Measurements from ENCODE around the gene IGDCC3. TPM values are rescaled to one million over a fixed set of nuclear protein-coding genes. Genes with fewer than 3 reads are reported as not detected.

The IGDCC3 gene
- total and polyA plus RNA-seq, 2 donors, result 0.50 to 1.4 TPM

DNA sequence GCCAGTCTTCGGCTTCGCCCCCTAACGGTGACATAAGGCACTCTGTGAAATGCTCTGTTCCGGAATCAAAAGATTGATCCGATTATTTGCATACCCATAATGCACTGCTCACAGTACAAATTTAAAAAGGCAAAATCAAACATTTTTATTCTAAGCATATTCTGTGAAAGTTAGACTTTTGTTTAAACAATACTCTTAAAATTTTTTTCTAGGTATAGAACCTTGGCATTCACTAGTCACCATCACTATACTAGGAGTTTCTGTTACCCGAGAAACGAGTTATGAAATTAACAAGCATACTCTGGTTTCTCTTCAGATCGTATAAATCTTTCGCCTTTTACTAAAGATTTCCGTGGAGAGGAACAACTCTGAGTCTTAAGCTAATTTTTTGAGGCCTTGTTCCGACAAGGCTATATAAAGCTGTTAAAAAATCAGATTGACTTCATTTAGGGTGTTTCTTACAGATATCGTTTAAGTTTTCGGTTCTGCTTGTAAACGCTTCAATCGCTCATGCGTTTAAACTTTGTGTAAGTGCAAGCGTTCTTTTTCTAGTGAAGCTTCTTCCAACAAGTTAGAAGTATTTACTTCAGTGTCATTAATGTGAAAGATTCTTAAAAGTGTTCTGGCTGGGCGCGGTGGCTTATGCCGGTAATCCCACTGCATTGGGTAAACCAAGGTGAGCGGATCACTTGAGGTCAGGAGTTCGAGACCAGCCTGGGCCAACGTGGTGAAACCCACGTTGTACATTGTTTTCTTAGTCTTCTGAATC is 73.2 kb downstream of the IGDCC3 start, which contains the start of gene RNU5B-1:
RNU5B-1 (plus strand) TSS at position 297 of the 769 bp plus-strand sequence.
- H3K36me3 ChIP-seq (ENCODE audit: control insufficient read depth in 2 of 2, insufficient read depth in 2 of 2, low read length in 1 of 2), result no peaks in the 10 kb centered on the region
- peak in 8 of 9 donors; percentile 78 to 95 (median 90) for DNase-seq (ENCODE audit: low read depth in 6 of 9, low spot score in 9 of 9)
- H3K4me3 ChIP-seq (ENCODE audit: low read length in 2 of 2), result peak within 1 kb of the TSS; percentile 70 to 73
- H3K9me3 ChIP-seq (ENCODE audit: control insufficient read depth in 2 of 2, insufficient read depth in 1 of 2, low read length in 1 of 2), result peaks cover 0 to 4% of the 10 kb centered on the region in 2 donors
- H3K4me1 ChIP-seq (ENCODE audit: control insufficient read depth in 2 of 2, insufficient read depth in 2 of 2, low read length in 2 of 2), result peaks cover 4 to 23% of the 10 kb centered on the region in 2 donors
- under 1% methylated on average over 24 of the region's 24 CpGs for WGBS
- H3K27ac ChIP-seq (ENCODE audit: low read depth in 1 of 2, low read length in 1 of 2), result peak within 1 kb of the TSS; percentile 92 to 94
- H3K27me3 ChIP-seq (ENCODE audit: control insufficient read depth in 2 of 2, insufficient read depth in 1 of 2, low read length in 1 of 2), result no peaks in the 10 kb centered on the region

DNA sequence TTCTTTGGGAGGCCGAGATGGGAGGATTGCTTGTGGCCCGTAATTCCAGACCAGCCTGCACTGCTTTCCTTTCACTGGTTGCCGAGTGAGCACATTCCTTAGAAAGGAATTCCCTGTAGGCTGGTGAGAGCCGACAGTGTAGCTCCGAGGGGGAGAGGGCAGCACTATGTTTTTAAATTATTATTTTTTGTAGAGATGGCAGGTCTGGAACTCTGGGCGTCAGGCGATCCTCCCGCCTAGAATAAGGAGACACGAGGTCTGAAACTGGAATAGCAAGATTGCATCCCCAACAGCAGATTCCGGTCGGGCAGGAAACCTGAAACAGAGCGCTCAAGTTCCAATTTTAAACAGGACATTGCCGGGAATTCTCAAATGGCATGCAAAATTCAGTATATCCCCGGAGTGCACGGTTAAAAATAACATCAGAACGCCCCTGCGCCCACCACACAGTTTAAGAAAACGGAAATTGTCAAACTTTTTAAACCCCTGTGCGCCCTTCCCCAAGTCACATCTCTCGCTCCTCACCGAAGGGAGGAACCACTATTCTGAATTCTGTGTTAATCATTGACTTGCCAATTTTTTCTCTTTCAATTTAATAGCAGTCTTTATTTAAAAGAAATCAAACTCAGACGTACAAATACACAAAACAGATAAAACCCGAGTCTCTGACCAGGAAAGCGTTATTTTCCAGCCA is 74.0 kb downstream of the IGDCC3 start:
- H3K27me3 ChIP-seq (ENCODE audit: control insufficient read depth in 2 of 2, insufficient read depth in 1 of 2, low read length in 1 of 2), result no peaks in the 10 kb centered on the region
- no peaks in the 10 kb centered on the region for H3K36me3 ChIP-seq (ENCODE audit: control insufficient read depth in 2 of 2, insufficient read depth in 2 of 2, low read length in 1 of 2)
- peak overlapping the region; percentile 76 to 92 for H3K27ac ChIP-seq (ENCODE audit: low read depth in 1 of 2, low read length in 1 of 2)
- peaks cover 0 to 5% of the 10 kb centered on the region in 2 donors for H3K9me3 ChIP-seq (ENCODE audit: control insufficient read depth in 2 of 2, insufficient read depth in 1 of 2, low read length in 1 of 2)
- DNase-seq (ENCODE audit: low read depth in 6 of 9, low spot score in 9 of 9), result no peak
- 6% methylated on average over 24 of the region's 24 CpGs for WGBS
- peak overlapping the region; percentile 70 to 73 for H3K4me3 ChIP-seq (ENCODE audit: low read length in 2 of 2)
- H3K4me1 ChIP-seq (ENCODE audit: control insufficient read depth in 2 of 2, insufficient read depth in 2 of 2, low read length in 2 of 2), result peaks cover 4 to 24% of the 10 kb centered on the region in 2 donors

- no peak overlapping the region for H3K27ac ChIP-seq (ENCODE audit: low read depth in 1 of 2, low read length in 1 of 2)
- DNase-seq (ENCODE audit: low read depth in 6 of 9, low spot score in 9 of 9), result no peak
- H3K9me3 ChIP-seq (ENCODE audit: control insufficient read depth in 2 of 2, insufficient read depth in 1 of 2, low read length in 1 of 2), result peaks cover 0 to 9% of the 10 kb centered on the region in 2 donors
- WGBS, result 91% methylated on average over 24 of the region's 24 CpGs
- no peaks in the 10 kb centered on the region for H3K36me3 ChIP-seq (ENCODE audit: control insufficient read depth in 2 of 2, insufficient read depth in 2 of 2, low read length in 1 of 2)
- no peaks in the 10 kb centered on the region for H3K27me3 ChIP-seq (ENCODE audit: control insufficient read depth in 2 of 2, insufficient read depth in 1 of 2, low read length in 1 of 2)
- peaks cover 4 to 34% of the 10 kb centered on the region in 2 donors for H3K4me1 ChIP-seq (ENCODE audit: control insufficient read depth in 2 of 2, insufficient read depth in 2 of 2, low read length in 2 of 2)
- no peak overlapping the region for H3K4me3 ChIP-seq (ENCODE audit: low read length in 2 of 2)
Observed at GRCh38 chr15:65302061-65302460, 75.7 kb downstream of the IGDCC3 start.

DNA sequence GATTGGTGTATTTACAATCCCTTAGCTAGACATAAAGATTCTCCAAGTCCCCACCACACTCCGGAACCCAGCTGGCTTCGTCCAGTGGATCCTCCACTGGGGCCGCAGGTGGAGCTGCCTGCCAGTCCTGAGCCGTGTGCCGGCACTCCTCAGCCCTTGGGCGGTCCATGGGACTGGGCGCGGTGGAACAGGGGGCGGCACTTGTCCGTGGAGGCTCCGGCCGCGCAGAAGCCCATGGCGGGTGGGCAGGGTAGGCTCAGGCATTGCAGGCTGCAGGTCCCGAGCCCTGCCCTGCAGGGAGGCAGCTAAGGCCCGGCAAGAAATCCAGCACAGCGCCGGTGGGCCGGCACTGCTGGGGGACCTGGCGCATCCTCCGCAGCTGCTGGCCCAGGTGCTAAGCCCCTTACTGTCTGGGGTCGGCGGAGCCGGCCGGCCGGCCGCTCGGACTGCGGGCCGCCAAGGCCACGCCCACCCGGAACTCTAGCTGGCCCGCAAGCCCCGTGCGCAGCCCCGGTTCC is 76.8 kb downstream of the IGDCC3 start:
- WGBS, result 95% methylated on average over 36 of the region's 36 CpGs
- DNase-seq (ENCODE audit: low read depth in 6 of 9, low spot score in 9 of 9), result no peak
- peaks cover 0 to 9% of the 10 kb centered on the region in 2 donors for H3K9me3 ChIP-seq (ENCODE audit: control insufficient read depth in 2 of 2, insufficient read depth in 1 of 2, low read length in 1 of 2)

DNA sequence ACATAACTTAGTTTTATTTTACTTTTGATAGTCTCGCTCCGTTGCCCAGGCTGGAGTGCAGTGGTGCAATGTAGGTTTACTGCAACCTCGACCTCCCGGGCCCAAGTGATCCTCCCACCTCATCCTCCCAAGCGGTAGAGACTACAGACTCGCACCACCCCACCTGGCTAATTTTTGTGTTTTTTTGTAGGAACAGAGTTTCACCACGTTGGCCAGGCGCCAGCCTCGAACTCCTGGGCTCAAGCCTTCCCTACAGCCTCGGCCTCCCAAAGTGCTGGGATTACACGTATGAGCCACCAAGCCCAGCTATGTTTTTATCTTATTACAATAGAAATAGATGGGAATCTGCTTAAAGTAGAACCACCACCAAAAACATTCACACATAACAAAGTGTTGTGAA is 79.1 kb downstream of the IGDCC3 start:
- H3K27ac ChIP-seq (ENCODE audit: low read depth in 1 of 2, low read length in 1 of 2), result no peak overlapping the region
- peaks cover 6 to 37% of the 10 kb centered on the region in 2 donors for H3K4me1 ChIP-seq (ENCODE audit: control insufficient read depth in 2 of 2, insufficient read depth in 2 of 2, low read length in 2 of 2)
- DNase-seq (ENCODE audit: low read depth in 6 of 9, low spot score in 9 of 9), result no peak
- peaks cover 0 to 9% of the 10 kb centered on the region in 2 donors for H3K9me3 ChIP-seq (ENCODE audit: control insufficient read depth in 2 of 2, insufficient read depth in 1 of 2, low read length in 1 of 2)
- no peak overlapping the region for H3K4me3 ChIP-seq (ENCODE audit: low read length in 2 of 2)
- H3K36me3 ChIP-seq (ENCODE audit: control insufficient read depth in 2 of 2, insufficient read depth in 2 of 2, low read length in 1 of 2), result no peaks in the 10 kb centered on the region
- WGBS, result 97% methylated on average over 11 of the region's 11 CpGs
- no peaks in the 10 kb centered on the region for H3K27me3 ChIP-seq (ENCODE audit: control insufficient read depth in 2 of 2, insufficient read depth in 1 of 2, low read length in 1 of 2)

More for the DNA sequence above, 76.8 kb downstream of the IGDCC3 start:
- H3K27ac ChIP-seq (ENCODE audit: low read depth in 1 of 2, low read length in 1 of 2), result no peak overlapping the region
- H3K4me3 ChIP-seq (ENCODE audit: low read length in 2 of 2), result no peak overlapping the region
- H3K36me3 ChIP-seq (ENCODE audit: control insufficient read depth in 2 of 2, insufficient read depth in 2 of 2, low read length in 1 of 2), result no peaks in the 10 kb centered on the region
- peaks cover 4 to 41% of the 10 kb centered on the region in 2 donors for H3K4me1 ChIP-seq (ENCODE audit: control insufficient read depth in 2 of 2, insufficient read depth in 2 of 2, low read length in 2 of 2)
- no peaks in the 10 kb centered on the region for H3K27me3 ChIP-seq (ENCODE audit: control insufficient read depth in 2 of 2, insufficient read depth in 1 of 2, low read length in 1 of 2)

GRCh38 chr15:65292938-65293518 is 84.8 kb downstream of the IGDCC3 start:
- no peaks in the 10 kb centered on the region for H3K27me3 ChIP-seq (ENCODE audit: control insufficient read depth in 2 of 2, insufficient read depth in 1 of 2, low read length in 1 of 2)
- H3K9me3 ChIP-seq (ENCODE audit: control insufficient read depth in 2 of 2, insufficient read depth in 1 of 2, low read length in 1 of 2), result no peaks in the 10 kb centered on the region
- WGBS, result 91% methylated on average over 1 of the region's 1 CpG
- DNase-seq (ENCODE audit: low read depth in 6 of 9, low spot score in 9 of 9), result no peak
- peaks cover 3 to 20% of the 10 kb centered on the region in 2 donors for H3K4me1 ChIP-seq (ENCODE audit: control insufficient read depth in 2 of 2, insufficient read depth in 2 of 2, low read length in 2 of 2)
- no peaks in the 10 kb centered on the region for H3K36me3 ChIP-seq (ENCODE audit: control insufficient read depth in 2 of 2, insufficient read depth in 2 of 2, low read length in 1 of 2)
- H3K4me3 ChIP-seq (ENCODE audit: low read length in 2 of 2), result no peak overlapping the region
- H3K27ac ChIP-seq (ENCODE audit: low read depth in 1 of 2, low read length in 1 of 2), result no peak overlapping the region

GRCh38 chr15:65290228-65290627 is 87.6 kb downstream of the IGDCC3 start:
- no peak for DNase-seq (ENCODE audit: low read depth in 6 of 9, low spot score in 9 of 9)
- H3K4me1 ChIP-seq (ENCODE audit: control insufficient read depth in 2 of 2, insufficient read depth in 2 of 2, low read length in 2 of 2), result peaks cover 16 to 22% of the 10 kb centered on the region in 2 donors
- no peaks in the 10 kb centered on the region for H3K36me3 ChIP-seq (ENCODE audit: control insufficient read depth in 2 of 2, insufficient read depth in 2 of 2, low read length in 1 of 2)
- WGBS, result 97% methylated on average over 7 of the region's 7 CpGs
- H3K4me3 ChIP-seq (ENCODE audit: low read length in 2 of 2), result no peak overlapping the region
- H3K9me3 ChIP-seq (ENCODE audit: control insufficient read depth in 2 of 2, insufficient read depth in 1 of 2, low read length in 1 of 2), result no peaks in the 10 kb centered on the region
- H3K27ac ChIP-seq (ENCODE audit: low read depth in 1 of 2, low read length in 1 of 2), result no peak overlapping the region
- H3K27me3 ChIP-seq (ENCODE audit: control insufficient read depth in 2 of 2, insufficient read depth in 1 of 2, low read length in 1 of 2), result no peaks in the 10 kb centered on the region

GRCh38 chr15:65289261-65289854 is 88.4 kb downstream of the IGDCC3 start:
- H3K27me3 ChIP-seq (ENCODE audit: control insufficient read depth in 2 of 2, insufficient read depth in 1 of 2, low read length in 1 of 2), result no peaks in the 10 kb centered on the region

More at GRCh38 chr15:65289261-65289854, 88.4 kb downstream of the IGDCC3 start:
- H3K36me3 ChIP-seq (ENCODE audit: control insufficient read depth in 2 of 2, insufficient read depth in 2 of 2, low read length in 1 of 2), result no peaks in the 10 kb centered on the region
- no peak overlapping the region for H3K4me3 ChIP-seq (ENCODE audit: low read length in 2 of 2)
- H3K27ac ChIP-seq (ENCODE audit: low read depth in 1 of 2, low read length in 1 of 2), result no peak overlapping the region
- DNase-seq (ENCODE audit: low read depth in 6 of 9, low spot score in 9 of 9), result no peak
- H3K9me3 ChIP-seq (ENCODE audit: control insufficient read depth in 2 of 2, insufficient read depth in 1 of 2, low read length in 1 of 2), result no peaks in the 10 kb centered on the region
- H3K4me1 ChIP-seq (ENCODE audit: control insufficient read depth in 2 of 2, insufficient read depth in 2 of 2, low read length in 2 of 2), result peaks cover 16 to 21% of the 10 kb centered on the region in 2 donors
- WGBS, result 94% methylated on average over 7 of the region's 7 CpGs

All from thymus (tissue), 11 donors.